K562 (cell line): Measurements from ENCODE around the gene CCDC85C. TPM values are rescaled to one million over a fixed set of nuclear protein-coding genes. Genes with fewer than 3 reads are reported as not detected.

Source experiments
- ATAC-seq: fragments of 200-7000 bp; cut with Tn5 transposase; 3 replicates; pipeline ENCODE4 v1.9.1; 2020; ENCODE audit warnings: moderate library complexity
- BruUV-seq: library from RNA; stranded (reverse); fragments of 400-500 nt; replicated peaks from 2 replicates; lab custom pipeline; 2021; lab: Mats Ljungman, UMichigan
- CTCF ChIA-PET: fragments of 300-600 bp; formaldehyde crosslinking; extraction: SDS; loops from one replicate; lab custom pipeline; 2021; ENCODE audit warnings: low intra/inter-chr PET ratio; lab: Yijun Ruan, JAX
- POLR2A ChIA-PET: fragments of 300-600, 350-650 bp; sonication (Branson Sonifier 250); formaldehyde crosslinking; extraction: SDS; loops from one replicate; lab custom pipeline; 2021; ENCODE audit warnings: antibody characterized with exemption, inconsistent platforms; lab: Yijun Ruan, JAX
- DNase-seq, 4 experiments: peaks; one replicate each; pipeline versions ENCODE4 v3.0.0 to v3.0.0-alpha.2; 2011 to 2018; ENCODE audit warnings: low spot score in 3 of 4, mixed read lengths in 3 of 4; ENCODE audit errors: extremely low read depth in 1 of 4
- FAIRE-seq: peaks from 2 replicates; lab custom pipeline; 2011; peaks lifted over from hg19 to GRCh38; lab: Jason Lieb, UNC
- H2AFZ ChIP-seq: 2 replicates; pipeline ENCODE4 v1.6.0; 2011; ENCODE audit warnings: low read depth, low read length, control low read depth, inconsistent platforms
- H3K27ac ChIP-seq: fragments of 200-600 bp; 3 replicates; pipeline ENCODE4 v1.8.0; 2011; ENCODE audit warnings: low read depth, mild to moderate bottlenecking, control low read depth, inconsistent platforms, low read length, moderate library complexity, mixed read lengths; ENCODE audit errors: extremely low read depth
- H3K27me3 ChIP-seq, 2 experiments: fragments of 300-600 bp in 1 of 2; 2 replicates in 1 of 2; 3 replicates in 1 of 2; pipeline versions ENCODE4 v1.6.0 to v1.8.0; 2011; ENCODE audit warnings: inconsistent platforms in 2 of 2, low read length in 2 of 2, mild to moderate bottlenecking in 1 of 2, mixed read lengths in 1 of 2, moderate library complexity in 1 of 2; ENCODE audit not compliant: control insufficient read depth in 2 of 2, insufficient read depth in 2 of 2
- H3K36me3 ChIP-seq: fragments of 300-600 bp; 3 replicates; pipeline ENCODE4 v1.8.0; 2011; ENCODE audit warnings: mild to moderate bottlenecking, low read length, inconsistent platforms; ENCODE audit not compliant: control insufficient read depth, insufficient read depth
- H3K4me1 ChIP-seq, 2 experiments: fragments of 200-600 bp in 1 of 2; replicated peaks in 1 of 2; 2 replicates in 1 of 2; 3 replicates in 1 of 2; pipeline versions ENCODE4 v1.5.1 to v1.8.0; 2011; ENCODE audit warnings: inconsistent platforms in 2 of 2, low read length in 2 of 2, mild to moderate bottlenecking in 1 of 2, mixed read lengths in 1 of 2, moderate library complexity in 1 of 2; ENCODE audit not compliant: control insufficient read depth in 2 of 2, insufficient read depth in 2 of 2
- H3K4me2 ChIP-seq: 2 replicates; pipeline ENCODE4 v1.6.1; 2011; ENCODE audit warnings: low read length, control low read depth, inconsistent platforms, mixed read lengths; ENCODE audit not compliant: insufficient read depth
- H3K4me3 ChIP-seq: fragments of 200-600 bp; sonication (generic), shearing (Covaris generic); 2 replicates; pipeline ENCODE4 v1.5.1; 2016; ENCODE audit warnings: control low read depth, inconsistent platforms
- H3K79me2 ChIP-seq: fragments of 200-600 bp; 3 replicates; pipeline ENCODE4 v1.8.0; 2011; ENCODE audit warnings: low read length, inconsistent platforms; ENCODE audit not compliant: control insufficient read depth, insufficient read depth
- H3K9ac ChIP-seq, 2 experiments: 2 replicates each; pipeline versions ENCODE4 v1.6.0 to v1.6.1; 2011; ENCODE audit warnings: low read depth in 2 of 2, low read length in 2 of 2, control low read depth in 1 of 2, inconsistent platforms in 1 of 2, mild to moderate bottlenecking in 1 of 2, mixed read lengths in 1 of 2; ENCODE audit not compliant: insufficient read depth in 1 of 2
- H3K9me1 ChIP-seq: one replicate; pipeline ENCODE4 v1.6.0; 2011; ENCODE audit warnings: inconsistent platforms, mild to moderate bottlenecking, low read length, moderate library complexity; ENCODE audit not compliant: control insufficient read depth, insufficient read depth
- H3K9me3 ChIP-seq: replicated peaks from 2 replicates; pipeline ENCODE4 v1.5.1; 2011; ENCODE audit warnings: low read depth, low read length, inconsistent platforms; ENCODE audit not compliant: control insufficient read depth, insufficient read depth
- H4K20me1 ChIP-seq: replicated peaks from 2 replicates; pipeline ENCODE4 v1.6.1; 2011; ENCODE audit warnings: low read length, inconsistent platforms, mixed read lengths; ENCODE audit not compliant: control insufficient read depth, insufficient read depth
- BRD4 ChIP-seq: fragments of 200-600 bp; sonication (generic); IDR thresholded peaks from 2 replicates; pipeline ENCODE4 v1.6.1; 2017; ENCODE audit warnings: inconsistent platforms
- CBX2 ChIP-seq: fragments of 200-600 bp; sonication (generic); IDR thresholded peaks from one replicate; pipeline ENCODE4 v1.6.1; 2012; ENCODE audit warnings: mild to moderate bottlenecking, low read length, inconsistent platforms; ENCODE audit not compliant: insufficient read depth, poor library complexity, severe bottlenecking
- CBX8 ChIP-seq: fragments of 200-600 bp; sonication (generic); IDR thresholded peaks from 2 replicates; pipeline ENCODE4 v1.6.1; 2012; ENCODE audit warnings: borderline replicate concordance, mixed run types, low read depth, mild to moderate bottlenecking, moderate library complexity, mixed read lengths, low read length, control low read depth, inconsistent platforms; ENCODE audit not compliant: poor library complexity, severe bottlenecking; ENCODE audit errors: extremely low read depth
- GATAD2A ChIP-seq: fragments of 450-650 bp; IDR thresholded peaks from 2 replicates; pipeline ENCODE4 v1.6.1; 2017
- GTF2A2 ChIP-seq: IDR thresholded peaks from 2 replicates; pipeline ENCODE4 v1.6.1; 2016; ENCODE audit warnings: mild to moderate bottlenecking, missing genetic modification characterization, missing compliant biosample characterization
- ILF3 ChIP-seq: fragments of 450-650 bp; IDR thresholded peaks from 2 replicates; pipeline ENCODE4 v1.6.1; 2018; ENCODE audit warnings: antibody characterized with exemption, mild to moderate bottlenecking, moderate library complexity, borderline replicate concordance
- MEF2A ChIP-seq: IDR thresholded peaks from 2 replicates; pipeline ENCODE4 v1.6.1; 2011; ENCODE audit warnings: low read depth, mild to moderate bottlenecking, low read length, moderate library complexity; ENCODE audit not compliant: control insufficient read depth
- NFE2 ChIP-seq: IDR thresholded peaks from 2 replicates; pipeline ENCODE4 v1.6.1; 2014; ENCODE audit warnings: antibody characterized with exemption, low read depth
- NFIX ChIP-seq: fragments of 250-450 bp; sonication (Bioruptor Pico); IDR thresholded peaks from 2 replicates; pipeline ENCODE4 v1.4.0; 2020; ENCODE audit warnings: low read depth, mild to moderate bottlenecking, moderate library complexity
- PTRF ChIP-seq: fragments of 450-650 bp; IDR thresholded peaks from 2 replicates; pipeline ENCODE4 v1.6.1; 2016; ENCODE audit warnings: mild to moderate bottlenecking, missing genetic modification characterization, missing compliant biosample characterization
- TAF9B ChIP-seq: fragments of 450-650 bp; IDR thresholded peaks from 2 replicates; pipeline ENCODE4 v1.6.1; 2018; ENCODE audit warnings: mild to moderate bottlenecking; ENCODE audit not compliant: partially characterized antibody
- TBP ChIP-seq: optimal IDR thresholded peaks from 2 replicates; pipeline ENCODE3; 2011; ENCODE audit warnings: low read depth, low read length, improper control_type of control experiment
- THRAP3 ChIP-seq: fragments of 450-650 bp; IDR thresholded peaks from 2 replicates; pipeline ENCODE4 v1.6.1; 2016; ENCODE audit warnings: mild to moderate bottlenecking, inconsistent platforms, borderline replicate concordance
- ZBED1 ChIP-seq: IDR thresholded peaks from 2 replicates; pipeline ENCODE4 v1.6.1; 2014
- ZC3H8 ChIP-seq: fragments of 450-650 bp; IDR thresholded peaks from 2 replicates; pipeline ENCODE4 v1.6.1; 2017
- ZNF217 ChIP-seq: sonication (generic); formaldehyde crosslinking; IDR thresholded peaks from 2 replicates; pipeline ENCODE4 v1.8.0; 2022; ENCODE audit warnings: mild to moderate bottlenecking, missing genetic modification reagents
- ZNF695 ChIP-seq: fragments of 450-650 bp; formaldehyde crosslinking; IDR thresholded peaks from 2 replicates; pipeline ENCODE4 v1.4.0; 2020; ENCODE audit warnings: mild to moderate bottlenecking, moderate library complexity
- WGBS: fragments of 100-300 bp; shearing (Covaris generic); methylation state at CpG from one replicate; pipeline ENCODE4 v1.1.6; 2016; ENCODE audit warnings: low coverage, mixed read lengths; ENCODE audit not compliant: insufficient coverage; ENCODE audit errors: missing lambda C conversion rate; 5-methylcytosine and 5-hydroxymethylcytosine counted together
- in situ Hi-C: fragments of 300-500 bp; cut with MboI; formaldehyde crosslinking; loops from 4 replicates; pipeline ENCODE4 v1.15.0; 2018; ENCODE audit warnings: inconsistent platforms, mixed read lengths
- intact Hi-C: fragments of 100-400 bp; cut with micrococcal nuclease; formaldehyde crosslinking; loops from 2 replicates; pipeline ENCODE4 v1.14.2; 2022
- polyA plus RNA-seq, 8 experiments: library from polyadenylated mRNA; depleted of rRNA in 4 of 8; stranded (reverse) in 5 of 8; unstranded in 3 of 8; fragments of >200 nt; fragmentation: Nextera tagmentation in 2 of 8; fragmentation: Illumina TruSeq in 1 of 8; extraction: Ambion mirVana in 2 of 8; extraction: Trizol in 1 of 8; gene quantifications; 2 replicates each; pipeline versions ENCODE4 v1.2.1 to v1.2.3, GENCODE V29; 2011 to 2014; ENCODE audit warnings: inconsistent platforms in 1 of 8, missing spikeins in 1 of 8
- total RNA-seq, 7 experiments: library from RNA; depleted of rRNA in 6 of 7; stranded (reverse); fragments of >200 nt in 6 of 7; fragmentation: Illumina TruSeq in 2 of 7; extraction: Trizol in 2 of 7; gene quantifications; 2 replicates each; pipeline versions ENCODE4 v1.2.1 to v1.2.3, GENCODE V29; 2011 to 2021; ENCODE audit warnings: low replicate concordance in 1 of 7
- TF ChIP-seq, protein P1 (sequence below): sonication (generic); formaldehyde crosslinking; IDR thresholded peaks from 2 replicates; pipeline ENCODE4 v1.5.0; 2020; ENCODE audit warnings: missing genetic modification reagents
- TF ChIP-seq, protein P2 (sequence below): fragments of 250-450 bp; sonication (Bioruptor Pico); IDR thresholded peaks from 2 replicates; pipeline ENCODE4 v1.5.0; 2021
- TF ChIP-seq, protein P3 (sequence below): fragments of 450-650 bp; IDR thresholded peaks from 2 replicates; pipeline ENCODE4 v1.6.1; 2016; ENCODE audit warnings: borderline replicate concordance

The CCDC85C gene
- total and polyA plus RNA-seq, 9 of the 15 experiments (the other 6 are each of a cell fraction or from before 2014, with no cell fraction given), result 0.18 to 22.0 (median 6.3) TPM

DNA sequence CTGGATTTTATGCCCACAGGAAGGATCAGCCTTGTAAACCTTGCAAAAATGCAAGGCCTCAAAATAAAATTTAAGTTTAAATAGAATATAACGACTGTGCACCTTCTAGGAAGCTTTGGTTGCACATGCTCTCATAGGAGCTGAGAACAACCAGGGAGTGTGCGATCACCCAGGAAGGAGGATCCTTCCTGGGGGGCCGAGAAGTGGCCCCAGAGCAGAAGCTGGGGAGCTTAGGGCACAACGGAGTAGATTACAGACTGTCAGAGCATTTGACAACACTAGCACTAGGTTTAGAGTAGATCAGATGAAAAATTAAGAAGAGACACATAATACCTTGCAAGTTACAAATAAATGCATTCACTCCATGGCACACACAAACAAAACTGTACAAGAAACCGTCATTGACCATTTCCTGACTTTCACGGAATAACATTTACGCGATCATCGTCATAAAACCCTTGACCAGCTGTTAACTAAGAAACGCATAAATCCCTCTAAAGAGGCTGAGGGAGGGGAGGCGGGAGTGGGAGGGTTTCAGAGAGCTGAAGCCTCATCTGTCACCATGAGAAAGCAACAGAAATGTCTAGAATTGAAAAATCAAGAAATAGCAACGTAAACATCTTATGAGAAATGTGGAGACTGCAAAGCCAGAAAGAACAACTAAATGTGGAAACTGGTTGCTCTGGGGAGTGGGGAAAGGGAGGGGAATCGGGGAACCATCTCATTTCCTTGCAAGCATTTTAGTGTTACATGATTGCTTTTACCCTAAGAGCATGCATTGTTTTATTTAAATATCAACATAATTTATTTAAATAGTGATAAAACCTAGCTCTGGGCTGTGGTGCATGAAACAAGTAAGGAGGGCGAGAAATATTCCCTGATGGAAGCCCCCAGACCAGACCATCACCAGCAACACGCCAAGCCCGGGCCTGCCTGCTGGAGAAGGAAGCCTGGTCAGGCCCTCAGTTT, 13.1 kb upstream of the CCDC85C start:
- POLR2A ChIA-PET, result interaction anchor here (0.7 to 1.2 kb wide), 3 partner anchors 94 to 1342 kb away, joined by 3 to 4 read pairs (median 3); no protein-coding TSS in a partner anchor
- Histone ChIP-seq H3K4me1 (peaks cover 0 to 3% of the 10 kb centered on the region in 2 experiments; a peak in 1 of 5 replicates), H3K9ac (no peak overlapping the region), H3K36me3 (no peaks in the 10 kb centered on the region), H3K9me3 (no peaks in the 10 kb centered on the region), H3K4me3 (no peak overlapping the region), H3K9me1 (no peaks in the 10 kb centered on the region), H2AFZ (no peak overlapping the region), H3K4me2 (no peak overlapping the region), H3K27ac (no peak overlapping the region), H4K20me1 (0 out of 2 replicates have a peak, but pooled peaks cover 2% of the 10 kb centered on the region), H3K79me2 (no peaks in the 10 kb centered on the region), H3K27me3 (peaks cover 3 to 22% of the 10 kb centered on the region in 2 experiments; a peak in 2 of 5 replicates)
- FAIRE-seq (no peak), DNase-seq (no peak), ATAC-seq (no peak)
- in situ Hi-C loops (no loop called here), intact Hi-C loops (no loop called here)
- no TSS peak for BruUV-seq
- WGBS, result 9% methylated on average over 13 of the region's 16 CpGs
- CTCF ChIA-PET, result no interaction called here
- TF ChIP-seq, protein P1, sequence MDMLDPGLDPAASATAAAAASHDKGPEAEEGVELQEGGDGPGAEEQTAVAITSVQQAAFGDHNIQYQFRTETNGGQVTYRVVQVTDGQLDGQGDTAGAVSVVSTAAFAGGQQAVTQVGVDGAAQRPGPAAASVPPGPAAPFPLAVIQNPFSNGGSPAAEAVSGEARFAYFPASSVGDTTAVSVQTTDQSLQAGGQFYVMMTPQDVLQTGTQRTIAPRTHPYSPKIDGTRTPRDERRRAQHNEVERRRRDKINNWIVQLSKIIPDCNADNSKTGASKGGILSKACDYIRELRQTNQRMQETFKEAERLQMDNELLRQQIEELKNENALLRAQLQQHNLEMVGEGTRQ (CRISPR knock-in tag), result no peak
- no peak for TF ChIP-seq BRD4
- no peak for TF ChIP-seq TAF9B
- TF ChIP-seq ZC3H8, result no peak
- TF ChIP-seq CBX2, result no peak
- no peak for TF ChIP-seq NFE2
- TF ChIP-seq ZBED1, result no peak
- no peak for TF ChIP-seq NFIX (CRISPR knock-in tag)
- no peak for TF ChIP-seq MEF2A
- no peak for TF ChIP-seq GATAD2A
- no peak for TF ChIP-seq ILF3
- TF ChIP-seq ZNF695 (CRISPR knock-in tag), result no peak
- TF ChIP-seq, protein P2, sequence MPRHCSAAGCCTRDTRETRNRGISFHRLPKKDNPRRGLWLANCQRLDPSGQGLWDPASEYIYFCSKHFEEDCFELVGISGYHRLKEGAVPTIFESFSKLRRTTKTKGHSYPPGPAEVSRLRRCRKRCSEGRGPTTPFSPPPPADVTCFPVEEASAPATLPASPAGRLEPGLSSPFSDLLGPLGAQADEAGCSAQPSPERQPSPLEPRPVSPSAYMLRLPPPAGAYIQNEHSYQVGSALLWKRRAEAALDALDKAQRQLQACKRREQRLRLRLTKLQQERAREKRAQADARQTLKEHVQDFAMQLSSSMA, result no peak
- TF ChIP-seq, protein P3, sequence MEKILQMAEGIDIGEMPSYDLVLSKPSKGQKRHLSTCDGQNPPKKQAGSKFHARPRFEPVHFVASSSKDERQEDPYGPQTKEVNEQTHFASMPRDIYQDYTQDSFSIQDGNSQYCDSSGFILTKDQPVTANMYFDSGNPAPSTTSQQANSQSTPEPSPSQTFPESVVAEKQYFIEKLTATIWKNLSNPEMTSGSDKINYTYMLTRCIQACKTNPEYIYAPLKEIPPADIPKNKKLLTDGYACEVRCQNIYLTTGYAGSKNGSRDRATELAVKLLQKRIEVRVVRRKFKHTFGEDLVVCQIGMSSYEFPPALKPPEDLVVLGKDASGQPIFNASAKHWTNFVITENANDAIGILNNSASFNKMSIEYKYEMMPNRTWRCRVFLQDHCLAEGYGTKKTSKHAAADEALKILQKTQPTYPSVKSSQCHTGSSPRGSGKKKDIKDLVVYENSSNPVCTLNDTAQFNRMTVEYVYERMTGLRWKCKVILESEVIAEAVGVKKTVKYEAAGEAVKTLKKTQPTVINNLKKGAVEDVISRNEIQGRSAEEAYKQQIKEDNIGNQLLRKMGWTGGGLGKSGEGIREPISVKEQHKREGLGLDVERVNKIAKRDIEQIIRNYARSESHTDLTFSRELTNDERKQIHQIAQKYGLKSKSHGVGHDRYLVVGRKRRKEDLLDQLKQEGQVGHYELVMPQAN, result no peak
- no peak for TF ChIP-seq THRAP3
- TF ChIP-seq TBP, result no peak
- no peak for TF ChIP-seq CBX8
- no peak for TF ChIP-seq ZNF217 (CRISPR knock-in tag)
- no peak for TF ChIP-seq GTF2A2 (tag)
- TF ChIP-seq PTRF, result no peak
